GM21576 (cell line): Measurements from ENCODE around the gene EPB41L4A.
"Not testable (repeated sequence)": the region's sequence is repeated elsewhere in the genome, so short reads cannot be mapped to it uniquely, and the experiment has no call there.

ENCODE experiments used
- ATAC-seq: cut with Tn5 transposase; IDR thresholded peaks from one replicate; pipeline ENCODE4 v1.9.1; 2021; ENCODE audit warnings: mild to moderate bottlenecking, moderate library complexity; ENCODE audit not compliant: unreplicated experiment

EPB41L4A gene

GRCh38 chr5:112407240-112407639 lies 11.8 kb downstream of the EPB41L4A start:
- ATAC-seq, result no peak

- no peak for ATAC-seq
These were observed 16.0 kb downstream of the EPB41L4A start for GRCh38 chr5:112403069-112403468.

- no peak for ATAC-seq
These were observed 17.2 kb downstream of the EPB41L4A start for GRCh38 chr5:112401924-112402323.

GRCh38 chr5:112397690-112398089 lies 21.4 kb downstream of the EPB41L4A start:
- ATAC-seq, result no peak

- no peak for ATAC-seq
These were observed 22.6 kb downstream of the EPB41L4A start for GRCh38 chr5:112396430-112396829.

GRCh38 chr5:112395299-112395698 lies 23.8 kb downstream of the EPB41L4A start:
- ATAC-seq, result not testable (repeated sequence)

GRCh38 chr5:112390327-112390726 lies 28.8 kb downstream of the EPB41L4A start:
- ATAC-seq, result no peak

GRCh38 chr5:112388739-112389138 lies 30.3 kb downstream of the EPB41L4A start:
- ATAC-seq, result no peak

- ATAC-seq, result no peak
These were observed 31.0 kb downstream of the EPB41L4A start for GRCh38 chr5:112388074-112388473.

- ATAC-seq, result no peak
These were observed 32.3 kb downstream of the EPB41L4A start for GRCh38 chr5:112386766-112387165.

- ATAC-seq, result no peak
These were observed 33.1 kb downstream of the EPB41L4A start for GRCh38 chr5:112385969-112386368.

- ATAC-seq, result no peak
These were observed 33.5 kb downstream of the EPB41L4A start for GRCh38 chr5:112385566-112385965.

- ATAC-seq, result no peak
These were observed 34.6 kb downstream of the EPB41L4A start for GRCh38 chr5:112384523-112384922.

GRCh38 chr5:112382886-112383285 lies 36.2 kb downstream of the EPB41L4A start:
- no peak for ATAC-seq

GRCh38 chr5:112381521-112381920 lies 37.6 kb downstream of the EPB41L4A start:
- no peak for ATAC-seq

GRCh38 chr5:112379542-112380325 lies 39.3 kb downstream of the EPB41L4A start:
- ATAC-seq, result no peak

- no peak for ATAC-seq
These were observed 44.3 kb downstream of the EPB41L4A start for GRCh38 chr5:112374818-112375217.

GRCh38 chr5:112374356-112374755 lies 44.7 kb downstream of the EPB41L4A start:
- no peak for ATAC-seq

GRCh38 chr5:112373885-112374284 lies 45.2 kb downstream of the EPB41L4A start:
- ATAC-seq, result no peak

GRCh38 chr5:112372543-112372942 lies 46.5 kb downstream of the EPB41L4A start:
- ATAC-seq, result no peak

- no peak for ATAC-seq
These were observed 48.0 kb downstream of the EPB41L4A start for GRCh38 chr5:112371067-112371466.

GRCh38 chr5:112367400-112367799 lies 51.7 kb downstream of the EPB41L4A start:
- no peak for ATAC-seq

GRCh38 chr5:112366987-112367386 lies 52.1 kb downstream of the EPB41L4A start:
- ATAC-seq, result no peak
